PFSK-1 (cell line): ENCODE measurements around the gene PAM16.

Experiments used
- FOXP2 ChIP-seq: optimal IDR thresholded peaks from 2 replicates; pipeline ENCODE3; 2011; ENCODE audit warnings: borderline replicate concordance, control low read depth, inconsistent platforms; ENCODE audit not compliant: insufficient read depth; ENCODE audit errors: extremely low read length, extremely low read depth
- POLR2AphosphoS5 ChIP-seq: IDR thresholded peaks from 2 replicates; pipeline ENCODE4 v1.6.1; 2012; ENCODE audit warnings: low read depth, mild to moderate bottlenecking, control low read depth, low read length, moderate library complexity
- REST ChIP-seq, 2 experiments: IDR thresholded peaks; 2 replicates each; pipeline versions ENCODE4 v1.6.1 to v1.8.0; 2011 to 2012; ENCODE audit warnings: low read depth in 2 of 2, low read length in 2 of 2, control low read depth in 1 of 2, inconsistent platforms in 1 of 2, mild to moderate bottlenecking in 1 of 2, moderate library complexity in 1 of 2; ENCODE audit not compliant: insufficient read depth in 1 of 2
- SIN3A ChIP-seq: IDR thresholded peaks from 2 replicates; pipeline ENCODE4 v1.6.1; 2012; ENCODE audit warnings: mild to moderate bottlenecking, low read length, moderate library complexity, borderline replicate concordance; ENCODE audit not compliant: insufficient read depth
- TAF1 ChIP-seq: IDR thresholded peaks from 2 replicates; pipeline ENCODE4 v1.6.1; 2012; ENCODE audit warnings: low read length, control low read depth, borderline replicate concordance; ENCODE audit not compliant: insufficient read depth

Gene PAM16

DNA sequence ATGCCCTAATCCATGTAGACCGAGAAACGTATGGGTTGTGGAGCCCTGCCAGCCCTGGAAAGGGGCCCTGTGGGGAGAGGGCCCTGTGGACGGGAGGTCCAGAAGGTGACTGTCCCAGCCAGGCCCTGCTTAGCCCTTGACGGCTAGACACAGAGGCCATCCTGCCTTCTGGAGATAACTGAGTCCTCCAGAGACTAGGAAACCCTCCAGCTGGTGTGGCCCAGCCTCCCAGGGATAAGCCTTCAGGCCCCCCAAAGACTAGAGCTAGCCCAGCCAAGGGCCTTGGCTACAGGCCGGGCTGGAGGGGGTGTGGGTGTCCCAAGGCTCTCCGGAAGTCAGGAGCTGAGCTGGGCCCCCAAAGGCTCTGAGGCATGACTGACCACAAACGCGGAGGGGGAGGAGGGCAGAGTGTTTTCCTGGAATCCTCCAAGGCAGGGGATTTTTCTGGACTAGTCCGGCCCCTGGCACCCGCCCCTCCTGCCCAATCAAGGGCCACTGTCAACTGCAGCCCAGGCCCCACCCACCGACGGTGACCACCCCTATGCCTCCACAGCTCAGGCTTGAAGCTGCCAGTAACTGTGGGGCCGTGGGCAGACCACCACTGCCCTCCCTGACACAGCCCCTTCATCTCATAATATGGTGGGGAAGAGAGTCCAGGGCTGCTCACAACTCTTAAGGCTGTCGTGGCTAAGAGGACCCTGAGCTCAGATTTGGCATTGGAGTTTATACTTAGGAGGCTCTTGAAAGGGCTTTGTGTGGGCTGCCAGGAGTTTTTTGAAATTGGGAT, 19.6 kb upstream of the PAM16 start:
- TF ChIP-seq TAF1, result no peak
- TF ChIP-seq SIN3A, result no peak
- no peak for TF ChIP-seq FOXP2
- no peak for TF ChIP-seq POLR2AphosphoS5
- no peak for TF ChIP-seq REST (IDR thresholded peaks at IDR 0.05; ENCODE audit: insufficient read depth in 1 of 2, low read depth in 2 of 2, low read length in 2 of 2)

DNA sequence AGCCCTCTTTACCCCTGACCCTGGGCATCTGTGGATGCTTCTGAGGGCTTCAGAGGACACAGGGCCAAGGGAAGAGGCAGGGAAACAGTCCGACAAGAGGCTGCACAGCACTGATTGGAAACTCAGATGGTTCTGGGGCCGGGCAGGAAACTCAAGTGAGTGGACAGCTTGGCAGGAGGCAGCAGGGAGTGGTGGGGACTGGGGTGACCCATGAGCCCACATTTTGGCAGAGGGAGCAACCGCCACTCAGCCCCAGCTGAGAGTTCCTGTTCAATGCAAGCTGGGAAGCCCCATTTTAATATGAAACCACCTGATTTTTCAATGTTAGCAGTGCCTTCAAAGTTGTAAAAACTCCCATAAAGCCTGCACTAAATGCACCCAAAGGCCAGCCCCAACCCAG, 19.0 kb upstream of the PAM16 start:
- TF ChIP-seq POLR2AphosphoS5, result no peak
- TF ChIP-seq TAF1, result no peak
- TF ChIP-seq SIN3A, result no peak
- no peak for TF ChIP-seq FOXP2

GRCh38 chr16:4369007-4369733, 18.0 kb upstream of the PAM16 start:
- TF ChIP-seq POLR2AphosphoS5, result no peak
- no peak for TF ChIP-seq REST (IDR thresholded peaks at IDR 0.05; ENCODE audit: insufficient read depth in 1 of 2, low read depth in 2 of 2, low read length in 2 of 2)
- no peak for TF ChIP-seq FOXP2
- TF ChIP-seq SIN3A, result no peak
- no peak for TF ChIP-seq TAF1

GRCh38 chr16:4367393-4367856, 16.3 kb upstream of the PAM16 start:
- TF ChIP-seq SIN3A, result no peak

- no peak for TF ChIP-seq TAF1
- no peak for TF ChIP-seq FOXP2
- no peak for TF ChIP-seq SIN3A
- TF ChIP-seq REST (IDR thresholded peaks at IDR 0.05; ENCODE audit: insufficient read depth in 1 of 2, low read depth in 2 of 2, low read length in 2 of 2), result no peak
- no peak for TF ChIP-seq POLR2AphosphoS5
Measured at GRCh38 chr16:4366016-4366415, 14.9 kb upstream of the PAM16 start.

- TF ChIP-seq POLR2AphosphoS5, result no peak
- no peak for TF ChIP-seq TAF1
- no peak for TF ChIP-seq SIN3A
- TF ChIP-seq FOXP2, result no peak
- TF ChIP-seq REST (IDR thresholded peaks at IDR 0.05; ENCODE audit: insufficient read depth in 1 of 2, low read depth in 2 of 2, low read length in 2 of 2), result no peak
Measured at GRCh38 chr16:4365615-4366014, 14.5 kb upstream of the PAM16 start.
